HepG2 (cell line): ENCODE data around the gene HCFC1R1. TPM values are rescaled to one million over a fixed set of nuclear protein-coding genes. Genes with fewer than 3 reads are reported as not detected.

Experiments used
- ATAC-seq: fragments of 200-7000 bp; cut with Tn5 transposase; 3 replicates; pipeline ENCODE4 v1.9.1; 2020; ENCODE audit warnings: mild to moderate bottlenecking, moderate library complexity
- BruUV-seq: library from RNA; stranded (reverse); fragments of 400-500 nt; replicated peaks from 2 replicates; lab custom pipeline; 2021; lab: Mats Ljungman, UMichigan
- CTCF ChIA-PET: fragments of 300-600 bp; formaldehyde crosslinking; extraction: SDS; loops from one replicate; lab custom pipeline; 2021; ENCODE audit warnings: low total read pairs, inconsistent platforms, low intra/inter-chr PET ratio; lab: Yijun Ruan, JAX
- POLR2A ChIA-PET: fragments of 350-600 bp; sonication (Branson Sonifier 250); formaldehyde crosslinking; loops from one replicate; lab custom pipeline; 2020; ENCODE audit warnings: antibody characterized with exemption, inconsistent platforms; lab: Yijun Ruan, JAX
- DNase-seq: peaks from one replicate; pipeline ENCODE4 v3.0.0-alpha.2; 2015; ENCODE audit warnings: low spot score
- FAIRE-seq: peaks from 3 replicates; lab custom pipeline; 2011; peaks lifted over from hg19 to GRCh38; lab: Jason Lieb, UNC
- H2AFZ ChIP-seq: one replicate; pipeline ENCODE4 v1.6.1; 2011; ENCODE audit warnings: low read length, inconsistent platforms
- H3K27ac ChIP-seq: fragments of 300-600 bp; 3 replicates; pipeline ENCODE4 v1.8.0; 2011; ENCODE audit warnings: mixed run types, mild to moderate bottlenecking, mixed read lengths, low read length, inconsistent platforms; ENCODE audit not compliant: insufficient read depth; ENCODE audit errors: extremely low read length
- H3K27me3 ChIP-seq, 2 experiments: fragments of 200-600 bp in 1 of 2; 2 replicates in 1 of 2; 3 replicates in 1 of 2; pipeline versions ENCODE4 v1.6.0 to v1.8.0; 2011; ENCODE audit warnings: low read length in 2 of 2, mild to moderate bottlenecking in 2 of 2, moderate library complexity in 2 of 2, inconsistent platforms in 1 of 2; ENCODE audit not compliant: insufficient read depth in 2 of 2, control insufficient read depth in 1 of 2
- H3K36me3 ChIP-seq, 2 experiments: fragments of 200-600 bp in 1 of 2; replicated peaks in 1 of 2; 2 replicates in 1 of 2; 3 replicates in 1 of 2; pipeline versions ENCODE4 v1.5.1 to v1.8.0; 2011; ENCODE audit warnings: low read length in 2 of 2, inconsistent platforms in 1 of 2; ENCODE audit not compliant: insufficient read depth in 2 of 2, control insufficient read depth in 1 of 2
- H3K4me1 ChIP-seq: 2 replicates; pipeline ENCODE4 v1.5.1; 2012; ENCODE audit warnings: low read length, inconsistent platforms; ENCODE audit not compliant: insufficient read depth
- H3K4me2 ChIP-seq: 2 replicates; pipeline ENCODE4 v1.6.0; 2011; ENCODE audit warnings: low read depth, low read length, inconsistent platforms
- H3K4me3 ChIP-seq, 3 experiments: fragments of 200-600 bp in 1 of 3; sonication (generic), shearing (Covaris generic) in 1 of 3; replicated peaks in 1 of 3; 2 replicates each; pipeline ENCODE4 v1.5.1; 2011 to 2016; ENCODE audit warnings: low read length in 3 of 3, inconsistent platforms in 2 of 3, low read depth in 2 of 3, mild to moderate bottlenecking in 2 of 3, control low read depth in 1 of 3, mixed read lengths in 1 of 3; ENCODE audit not compliant: insufficient read depth in 1 of 3
- H3K79me2 ChIP-seq: one replicate; pipeline ENCODE4 v1.6.1; 2011; ENCODE audit warnings: low read length, inconsistent platforms; ENCODE audit not compliant: insufficient read depth
- H3K9ac ChIP-seq: 2 replicates; pipeline ENCODE4 v1.6.0; 2011; ENCODE audit warnings: mild to moderate bottlenecking, low read depth, low read length, inconsistent platforms; ENCODE audit not compliant: insufficient read depth
- H3K9me3 ChIP-seq: 2 replicates; pipeline ENCODE4 v1.5.1; 2012; ENCODE audit warnings: mild to moderate bottlenecking, low read length
- H4K20me1 ChIP-seq: 2 replicates; pipeline ENCODE4 v1.6.0; 2011; ENCODE audit warnings: inconsistent platforms, mild to moderate bottlenecking, low read length, moderate library complexity; ENCODE audit not compliant: insufficient read depth
- AGO1 ChIP-seq: fragments of 200-400 bp; formaldehyde crosslinking; IDR thresholded peaks from 2 replicates; pipeline ENCODE4 v1.6.1; 2017; ENCODE audit warnings: mild to moderate bottlenecking, low read depth, low read length, moderate library complexity; ENCODE audit not compliant: poor library complexity, severe bottlenecking
- MAFF ChIP-seq: IDR thresholded peaks from 2 replicates; pipeline ENCODE4 v1.6.1; 2011; ENCODE audit warnings: low read depth, low read length, improper control_type of control experiment
- MAZ ChIP-seq, 2 experiments: sonication (generic) in 1 of 2; formaldehyde crosslinking in 1 of 2; IDR thresholded peaks; 2 replicates each; pipeline versions ENCODE4 v1.5.0 to v1.6.1; 2012 to 2020; ENCODE audit warnings: low read depth in 2 of 2, mild to moderate bottlenecking in 2 of 2, borderline replicate concordance in 1 of 2, improper control_type of control experiment in 1 of 2, low read length in 1 of 2, missing genetic modification reagents in 1 of 2, moderate library complexity in 1 of 2
- NFATC3 ChIP-seq: sonication (generic); formaldehyde crosslinking; IDR thresholded peaks from 2 replicates; pipeline ENCODE4 v1.5.1; 2020; ENCODE audit warnings: mild to moderate bottlenecking, missing genetic modification reagents
- NFE2L2 ChIP-seq: fragments of 150-350 bp; IDR thresholded peaks from 2 replicates; pipeline ENCODE4 v1.6.1; 2014; ENCODE audit warnings: low read length
- NR1H2 ChIP-seq: sonication (generic); formaldehyde crosslinking; IDR thresholded peaks from 2 replicates; pipeline ENCODE4 v1.8.1; 2022; ENCODE audit warnings: low read depth, missing genetic modification reagents, borderline replicate concordance
- PPARG ChIP-seq: conservative IDR thresholded peaks from 2 replicates; pipeline ENCODE4 v1.6.1; 2016; ENCODE audit warnings: missing biosample characterization, missing genetic modification reagents
- PRMT3 ChIP-seq: sonication (generic); formaldehyde crosslinking; IDR thresholded peaks from 2 replicates; pipeline ENCODE4 v1.8.1; 2022; ENCODE audit warnings: low read depth, mild to moderate bottlenecking, moderate library complexity, missing genetic modification reagents, borderline replicate concordance
- RXRA ChIP-seq: sonication (generic); formaldehyde crosslinking; IDR thresholded peaks from 2 replicates; pipeline ENCODE4 v1.5.1; 2020; ENCODE audit warnings: missing genetic modification reagents
- SALL1 ChIP-seq: sonication (generic); formaldehyde crosslinking; IDR thresholded peaks from 2 replicates; pipeline ENCODE4 v1.8.0; 2022; ENCODE audit warnings: mild to moderate bottlenecking, missing genetic modification reagents
- SNAPC2 ChIP-seq: sonication (generic); formaldehyde crosslinking; IDR thresholded peaks from 2 replicates; pipeline ENCODE4 v1.8.1; 2022; ENCODE audit warnings: mild to moderate bottlenecking, missing genetic modification reagents
- SP5 ChIP-seq: IDR thresholded peaks from 2 replicates; pipeline ENCODE4 v1.6.1; 2016; ENCODE audit warnings: low read depth, borderline replicate concordance
- U2AF1 ChIP-seq: fragments of 200-400 bp; formaldehyde crosslinking; optimal IDR thresholded peaks from 2 replicates; pipeline ENCODE3; 2017; ENCODE audit warnings: mild to moderate bottlenecking, low read depth, low read length
- ZBTB49 ChIP-seq: sonication (generic); formaldehyde crosslinking; IDR thresholded peaks from 2 replicates; pipeline ENCODE4 v1.4.0; 2020; ENCODE audit warnings: missing genetic modification reagents, borderline replicate concordance
- ZNF20 ChIP-seq: sonication (generic); formaldehyde crosslinking; IDR thresholded peaks from 2 replicates; pipeline ENCODE4 v1.4.0; 2020; ENCODE audit warnings: mild to moderate bottlenecking, moderate library complexity, missing genetic modification reagents
- ZNF260 ChIP-seq: sonication (generic); formaldehyde crosslinking; IDR thresholded peaks from 2 replicates; pipeline ENCODE4 v1.4.0; 2020; ENCODE audit warnings: missing genetic modification reagents, low read depth, mild to moderate bottlenecking, borderline replicate concordance
- ZNF317 ChIP-seq: sonication (generic); formaldehyde crosslinking; IDR thresholded peaks from 2 replicates; pipeline ENCODE4 v1.5.0; 2020; ENCODE audit warnings: mild to moderate bottlenecking, missing genetic modification reagents
- ZNF335 ChIP-seq: sonication (generic); formaldehyde crosslinking; IDR thresholded peaks from 2 replicates; pipeline ENCODE4 v1.4.0; 2020; ENCODE audit warnings: missing genetic modification reagents
- ZNF33B ChIP-seq: sonication (generic); formaldehyde crosslinking; IDR thresholded peaks from 2 replicates; pipeline ENCODE4 v1.5.1; 2020; ENCODE audit warnings: mild to moderate bottlenecking, missing genetic modification reagents
- ZNF414 ChIP-seq: sonication (generic); formaldehyde crosslinking; IDR thresholded peaks from 2 replicates; pipeline ENCODE4 v1.5.0; 2020; ENCODE audit warnings: missing genetic modification reagents
- ZNF567 ChIP-seq: sonication (generic); formaldehyde crosslinking; IDR thresholded peaks from 2 replicates; pipeline ENCODE4 v1.8.1; 2023; ENCODE audit warnings: mild to moderate bottlenecking, missing genetic modification reagents, borderline replicate concordance
- ZNF589 ChIP-seq: sonication (generic); formaldehyde crosslinking; conservative IDR thresholded peaks from 2 replicates; pipeline ENCODE4 v1.8.0; 2022; ENCODE audit warnings: mild to moderate bottlenecking, moderate library complexity, missing genetic modification reagents
- ZNF674 ChIP-seq: sonication (generic); formaldehyde crosslinking; IDR thresholded peaks from 2 replicates; pipeline ENCODE4 v1.5.0; 2020; ENCODE audit warnings: low read depth, mild to moderate bottlenecking, missing genetic modification reagents
- WGBS: methylation state at CpG from one replicate; pipeline ENCODE4 v1.1.6; 2017; ENCODE audit warnings: low lambda C conversion rate; 5-methylcytosine and 5-hydroxymethylcytosine counted together
- in situ Hi-C: cut with HindIII; loops from 2 replicates; pipeline ENCODE4 v1.10.0; 2017; ENCODE audit warnings: low pct_unique_long_range_greater_than_20kb; ENCODE audit not compliant: extremely low pct_ligation_motif_present
- intact Hi-C: fragments of 100-400 bp; cut with micrococcal nuclease; formaldehyde crosslinking; loops from one replicate; pipeline ENCODE4 v1.10.0; 2022; ENCODE audit not compliant: unreplicated experiment
- polyA plus RNA-seq, 8 experiments: library from polyadenylated mRNA; depleted of rRNA in 3 of 8; stranded (reverse) in 7 of 8; unstranded in 1 of 8; fragments of >200 nt; fragmentation: Illumina TruSeq in 4 of 8; extraction: Trizol in 4 of 8; gene quantifications; 2 replicates each; pipeline versions ENCODE4 v1.2.1 to v1.2.3, GENCODE V29; 2011 to 2016; ENCODE audit warnings: low read depth in 4 of 8, missing spikeins in 1 of 8, mixed read lengths in 1 of 8; ENCODE audit not compliant: insufficient read depth in 1 of 8
- total RNA-seq, 5 experiments: library from RNA; depleted of rRNA; stranded (reverse); fragments of >200 nt; fragmentation: Illumina TruSeq; extraction: Trizol; gene quantifications; 2 replicates each; pipeline ENCODE4 v1.2.3, GENCODE V29; 2016; ENCODE audit warnings: low read depth in 1 of 5

Gene HCFC1R1
- total and polyA plus RNA-seq, 2 of the 13 experiments (the other 11 are each of a cell fraction or from before 2014, with no cell fraction given), result 13.8 to 16.1 TPM

GRCh38 chr16:3059723-3060242, 36.0 kb upstream of the HCFC1R1 start:
- WGBS, result 7% methylated on average over 9 of the region's 9 CpGs
- no peak for FAIRE-seq
- no peak overlapping the region for H2AFZ ChIP-seq
- H3K9ac ChIP-seq, result peak overlapping the region; percentile 77
- H3K79me2 ChIP-seq, result no peaks in the 10 kb centered on the region
- no peak for DNase-seq
- in situ Hi-C loops, result no loop called here
- ATAC-seq, result peak; percentile 7; the same call in 2 of the 3 replicates
- peak overlapping the region; percentile 74 to 91 (median 90); a peak in 5 of 6 replicates for H3K4me3 ChIP-seq
- ChIA-PET POLR2A (interaction anchor here (0.7 to 3.0 kb wide), 20 partner anchors 10 to 1291 kb away, joined by 3 to 30 read pairs (median 4); partner anchors contain the start of genes PAM16, PAQR4, TNFRSF12A and ZNF205), CTCF (interaction anchor here (0.7 to 1.6 kb wide), 5 partner anchors 26 to 42 kb away, joined by 3 to 8 read pairs (median 7); no protein-coding TSS in a partner anchor)
- H3K27ac ChIP-seq, result peak overlapping the region; percentile 55
- H3K27me3 ChIP-seq, result no peaks in the 10 kb centered on the region
- no peaks in the 10 kb centered on the region for H4K20me1 ChIP-seq
- intact Hi-C loops, result loop anchor here (1.0 to 2.0 kb wide), 3 partner anchors 28 to 69 kb away; no protein-coding TSS in a partner anchor
- BruUV-seq, result TSS peak; percentile 74
- peaks cover 20% of the 10 kb centered on the region for H3K4me1 ChIP-seq
- H3K36me3 ChIP-seq, result no peaks in the 10 kb centered on the region
- H3K9me3 ChIP-seq, result no peaks in the 10 kb centered on the region
- peak overlapping the region; percentile 99 for H3K4me2 ChIP-seq
- TF ChIP-seq ZNF567 (CRISPR knock-in tag) (no peak), ZNF317 (peak; percentile 10; the same call in 1 of the 2 replicates), SP5 (CRISPR knock-in tag) (no peak), MAFF (no peak), NR1H2 (CRISPR knock-in tag) (no peak), ZNF20 (CRISPR knock-in tag) (no peak), ZNF674 (CRISPR knock-in tag) (no peak), PPARG (CRISPR knock-in tag) (no peak), MAZ (IDR thresholded peaks at IDR 0.05; ENCODE audit: borderline replicate concordance, low read depth, low read length) (no peak), MAZ (CRISPR knock-in tag; IDR thresholded peaks at IDR 0.05; ENCODE audit: low read depth) (no peak), AGO1 (no peak), NFE2L2 (no peak), RXRA (peak; percentile 10; the same call in 1 of the 2 replicates), SNAPC2 (CRISPR knock-in tag) (no peak), ZNF260 (CRISPR knock-in tag) (no peak), ZNF335 (CRISPR knock-in tag) (no peak), ZBTB49 (no peak), ZNF33B (CRISPR knock-in tag) (no peak), U2AF1 (no peak), ZNF414 (CRISPR knock-in tag) (no peak), SALL1 (CRISPR knock-in tag) (no peak), PRMT3 (CRISPR knock-in tag) (no peak), NFATC3 (no peak), ZNF589 (CRISPR knock-in tag) (no peak)
